Measurements from ENCODE around the gene HSPA1B. TPM values are rescaled to one million over a fixed set of nuclear protein-coding genes. Genes with fewer than 3 reads are reported as not detected.
"Not testable (repeated sequence)": the region's sequence is repeated elsewhere in the genome, so short reads cannot be mapped to it uniquely, and the experiment has no call there.

The HSPA1B gene
- polyA plus RNA-seq, 3 donors = 112 to 164 (median 134) TPM

DNA sequence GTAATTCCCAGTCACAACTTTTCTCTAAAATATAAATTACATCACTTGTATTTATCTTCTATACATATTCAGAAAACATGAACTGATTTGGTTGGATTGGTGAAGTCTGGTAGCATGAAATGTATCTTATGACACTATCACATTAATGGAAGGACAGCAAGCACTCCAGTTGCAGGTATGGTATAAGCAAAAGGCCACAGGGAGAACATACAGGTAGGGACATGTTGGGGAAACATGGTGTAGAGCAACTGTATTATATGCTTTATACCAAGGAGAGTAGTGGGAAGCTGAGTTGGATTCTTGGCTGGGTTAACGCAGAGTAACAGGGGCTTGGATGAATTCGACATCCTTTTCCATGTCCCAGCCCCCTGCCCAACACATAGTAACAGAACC is 30.5 kb upstream of the HSPA1B start:
- DNase-seq (ENCODE audit: low read depth in 3 of 3, low spot score in 2 of 3) = no peak

DNA sequence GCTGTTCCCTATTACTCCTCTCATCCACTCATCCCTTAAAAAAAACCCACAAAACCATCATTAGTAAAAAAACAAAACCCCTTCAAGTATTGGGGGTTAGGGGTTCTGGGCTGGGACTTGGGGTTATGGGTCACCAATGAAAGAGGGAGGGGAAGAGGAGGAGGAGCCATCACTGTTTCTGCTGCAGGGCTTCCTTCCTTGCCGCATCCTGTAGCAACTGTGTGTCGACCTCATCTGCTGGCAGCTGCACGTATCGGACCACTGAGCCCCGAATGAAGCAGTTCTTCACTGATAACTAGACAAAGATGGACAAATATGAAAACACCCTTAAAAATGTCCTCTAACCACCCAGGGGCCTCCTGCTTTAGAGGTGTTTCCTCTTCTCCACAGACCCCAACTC is 29.9 kb upstream of the HSPA1B start:
- DNase-seq (ENCODE audit: low read depth in 3 of 3, low spot score in 2 of 3) = no peak

DNA sequence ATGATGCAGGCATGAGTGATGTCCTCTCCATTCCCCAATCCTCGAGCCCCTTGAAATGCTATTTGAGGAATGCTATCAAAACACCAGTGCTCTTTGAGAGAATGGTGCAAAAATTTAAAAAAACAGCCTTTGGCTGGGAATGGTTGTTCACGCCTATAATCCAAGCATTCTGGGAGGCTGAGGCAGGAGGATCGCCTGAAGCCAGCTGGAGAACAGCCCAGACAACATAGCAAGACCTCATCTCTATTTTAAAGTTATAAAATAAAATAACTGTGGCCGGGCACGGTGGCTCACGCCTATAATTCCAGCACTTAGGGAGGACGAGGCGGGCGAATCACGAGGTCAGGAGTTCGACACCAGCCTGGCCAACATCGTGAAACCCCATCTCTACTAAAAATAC is 27.8 kb upstream of the HSPA1B start:
- no peak for DNase-seq (ENCODE audit: low read depth in 3 of 3, low spot score in 2 of 3)

DNA sequence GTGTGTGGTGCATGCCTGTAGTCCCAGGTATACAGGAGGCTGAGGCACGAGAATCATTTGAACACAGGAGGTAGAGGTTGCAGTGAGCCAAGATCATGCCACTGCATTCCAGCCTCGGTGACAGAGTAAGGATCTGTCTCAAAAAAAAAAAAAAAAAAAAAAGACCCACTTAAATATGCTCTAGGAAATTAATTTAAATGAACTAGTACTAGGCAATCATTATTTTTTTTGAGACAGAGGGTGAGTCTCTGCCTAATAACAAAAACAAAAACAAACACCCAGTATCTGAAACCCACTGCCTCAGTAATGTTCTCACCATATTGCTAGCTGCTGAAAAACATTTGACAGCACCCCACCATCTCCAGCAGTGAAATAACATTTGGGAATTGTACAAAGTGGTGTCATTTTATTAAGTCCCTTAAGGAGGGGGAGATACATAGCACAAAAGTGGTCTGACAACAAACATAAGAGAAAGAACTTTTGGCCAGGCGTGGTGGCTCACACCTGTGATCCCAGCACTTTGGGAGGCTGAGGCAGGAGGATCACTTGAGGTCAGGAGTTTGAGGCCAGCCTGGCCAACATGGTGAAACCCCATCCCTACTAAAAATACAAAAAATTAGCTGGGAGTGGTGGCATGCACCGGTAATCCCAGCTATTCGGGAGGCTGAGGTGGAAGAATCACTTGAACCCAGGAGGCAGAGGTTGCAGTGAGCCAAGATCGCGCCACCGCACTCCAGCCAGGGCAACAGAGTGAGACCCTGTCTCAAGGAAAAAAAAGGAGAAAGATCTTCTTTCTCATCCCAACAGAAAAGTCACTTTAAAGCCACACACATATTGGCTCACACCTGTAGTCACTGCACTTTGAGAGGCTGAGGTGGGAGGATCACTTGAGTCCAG is 26.3 kb upstream of the HSPA1B start:
- not testable (repeated sequence) for DNase-seq (ENCODE audit: low read depth in 3 of 3, low spot score in 2 of 3)

DNA sequence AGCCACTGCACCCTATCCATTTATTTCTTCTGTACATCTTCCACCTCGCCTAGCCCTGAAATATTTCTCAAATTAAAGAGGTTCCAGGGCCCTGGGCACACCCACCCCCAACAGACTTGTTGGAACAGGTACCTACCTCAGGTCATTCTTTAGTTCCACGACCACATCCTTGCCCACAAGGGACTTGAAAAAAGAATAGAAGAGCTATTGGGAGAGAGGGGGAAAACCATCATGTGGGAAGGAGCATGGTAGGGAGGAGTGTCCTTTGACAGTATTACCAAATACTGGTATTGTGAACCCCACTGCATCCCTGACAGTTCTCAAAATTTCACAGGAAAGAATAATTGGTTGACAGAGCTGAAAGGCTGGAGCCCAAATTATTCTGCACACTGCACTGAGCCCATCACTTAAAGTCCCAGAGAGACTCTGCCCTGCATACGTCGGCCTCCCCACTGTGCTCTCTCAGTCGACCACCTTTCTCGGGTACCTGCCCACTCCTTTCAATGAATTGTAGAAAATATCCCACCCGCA is 21.5 kb upstream of the HSPA1B start:
- no peak for DNase-seq (ENCODE audit: low read depth in 3 of 3, low spot score in 2 of 3)

DNA sequence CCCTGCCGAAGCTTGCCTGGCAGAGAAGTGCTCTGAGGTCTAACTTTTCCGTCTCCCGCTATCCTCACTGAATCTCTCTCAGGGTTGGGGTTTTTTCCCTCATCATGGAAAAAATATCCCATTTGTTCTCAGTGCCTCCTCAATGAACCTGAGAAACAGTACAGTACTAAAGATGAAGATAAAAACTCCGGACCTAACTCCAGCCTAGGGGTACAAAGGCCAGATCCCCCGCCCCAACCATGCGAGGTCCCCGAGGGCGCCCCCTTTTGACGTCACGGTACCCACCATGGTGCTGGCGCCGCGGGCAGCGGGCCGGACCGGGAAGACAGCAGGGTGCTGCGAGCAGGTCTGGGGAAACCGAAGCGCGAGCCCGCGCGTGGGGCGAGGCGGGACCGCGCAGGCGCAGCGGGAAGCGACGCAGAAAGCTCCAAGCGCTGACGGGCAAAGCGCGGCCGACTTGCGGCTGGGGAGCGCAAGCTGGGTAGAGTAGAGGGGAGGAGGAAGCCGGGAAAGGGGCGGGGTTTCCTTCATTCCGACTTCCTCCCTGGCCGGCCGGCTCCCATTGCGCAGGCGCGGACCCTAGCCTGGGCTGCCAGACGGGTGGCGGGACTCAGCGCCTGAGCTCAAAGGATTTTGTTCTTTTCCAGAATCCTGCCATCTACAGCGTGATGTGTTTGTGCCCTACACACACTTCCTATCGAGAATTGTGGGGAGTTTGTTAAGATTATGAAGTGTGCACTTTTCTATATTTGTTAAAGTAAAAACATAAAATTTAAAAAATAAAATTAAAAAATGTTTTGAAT is 20.9 kb upstream of the HSPA1B start, which contains the start of gene LSM2:
Gene LSM2 (minus strand): TSS at position 497 of the 803 bp plus-strand sequence. CDS start 209 bp downstream, at position 288.
- DNase-seq (ENCODE audit: low read depth in 3 of 3, low spot score in 2 of 3) = peak; percentile 91 to 96 (median 92)

DNA sequence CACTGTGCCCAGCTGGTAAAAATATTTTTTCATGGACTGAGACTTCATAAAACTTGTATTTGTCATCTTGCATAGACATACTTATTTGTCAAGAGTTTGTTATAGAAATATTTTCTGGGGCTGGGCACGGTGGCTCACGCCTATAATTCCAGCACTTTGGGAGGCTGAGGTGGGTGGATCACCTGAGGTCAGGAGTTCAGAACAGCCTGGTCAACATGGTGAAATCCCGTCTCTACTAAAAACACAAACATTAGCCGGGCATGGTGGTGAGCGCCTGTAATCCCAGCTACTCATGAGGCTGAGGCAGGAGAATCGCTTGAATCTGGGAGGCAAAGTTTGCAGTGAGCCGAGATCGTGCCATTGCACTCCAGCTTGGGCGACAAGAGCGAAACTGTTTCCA is 18.9 kb upstream of the HSPA1B start:
- not testable (repeated sequence) for DNase-seq (ENCODE audit: low read depth in 3 of 3, low spot score in 2 of 3)

DNA sequence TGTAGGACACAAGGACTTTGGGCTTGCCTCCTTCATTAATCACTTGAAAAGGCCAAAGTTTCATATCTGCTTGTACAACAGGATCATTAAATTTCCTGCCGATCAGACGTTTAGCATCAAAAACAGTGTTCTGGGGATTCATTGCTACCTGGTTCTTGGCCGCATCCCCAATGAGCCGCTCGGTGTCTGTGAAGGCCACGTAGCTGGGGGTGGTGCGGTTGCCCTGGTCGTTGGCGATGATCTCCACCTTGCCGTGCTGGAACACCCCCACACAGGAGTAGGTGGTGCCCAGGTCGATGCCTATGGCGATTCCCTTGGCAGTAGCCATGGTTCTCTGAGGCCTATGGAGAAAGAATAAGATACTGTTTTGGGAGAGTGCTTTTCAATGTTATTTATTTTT is 15.9 kb upstream of the HSPA1B start:
- no peak for DNase-seq (ENCODE audit: low read depth in 3 of 3, low spot score in 2 of 3)

DNA sequence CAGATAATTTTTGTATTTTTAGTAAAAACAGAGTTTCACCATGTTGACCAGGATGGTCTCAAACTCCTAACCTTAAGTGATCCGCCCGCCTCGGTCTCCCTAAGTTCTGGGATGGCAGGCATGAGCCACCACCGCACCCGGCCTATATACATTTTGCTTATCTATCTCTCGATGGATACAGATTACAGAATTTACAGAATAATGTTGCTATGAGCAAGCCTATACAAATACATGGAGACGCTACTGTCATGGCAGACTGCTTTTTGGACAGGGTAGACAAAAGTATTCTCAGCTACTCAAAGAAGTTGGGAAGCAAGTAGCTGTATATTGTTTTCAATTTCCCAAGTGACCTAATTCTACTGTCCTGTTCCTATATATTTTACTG is 14.1 kb upstream of the HSPA1B start:
- DNase-seq (ENCODE audit: low read depth in 3 of 3, low spot score in 2 of 3) = no peak

DNA sequence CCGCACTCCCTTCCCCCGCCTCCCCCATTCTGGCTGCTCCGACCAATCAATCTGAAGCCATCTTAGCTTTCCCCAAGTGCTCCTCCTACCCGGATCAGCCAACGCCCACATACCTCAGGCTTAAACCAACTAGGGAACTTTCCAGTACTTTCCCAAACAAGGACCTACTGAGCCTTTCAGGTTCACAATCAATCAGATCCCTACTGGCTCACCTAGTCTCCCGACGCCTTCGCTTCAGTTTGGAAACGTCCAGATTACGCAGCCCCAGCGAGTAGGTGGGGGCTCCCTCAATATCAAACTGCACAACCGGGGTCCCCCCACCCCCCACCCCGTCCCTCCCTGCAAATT is 12.9 kb upstream of the HSPA1B start:
- peak; percentile 87 to 95 (median 93) for DNase-seq (ENCODE audit: low read depth in 3 of 3, low spot score in 2 of 3)

DNA sequence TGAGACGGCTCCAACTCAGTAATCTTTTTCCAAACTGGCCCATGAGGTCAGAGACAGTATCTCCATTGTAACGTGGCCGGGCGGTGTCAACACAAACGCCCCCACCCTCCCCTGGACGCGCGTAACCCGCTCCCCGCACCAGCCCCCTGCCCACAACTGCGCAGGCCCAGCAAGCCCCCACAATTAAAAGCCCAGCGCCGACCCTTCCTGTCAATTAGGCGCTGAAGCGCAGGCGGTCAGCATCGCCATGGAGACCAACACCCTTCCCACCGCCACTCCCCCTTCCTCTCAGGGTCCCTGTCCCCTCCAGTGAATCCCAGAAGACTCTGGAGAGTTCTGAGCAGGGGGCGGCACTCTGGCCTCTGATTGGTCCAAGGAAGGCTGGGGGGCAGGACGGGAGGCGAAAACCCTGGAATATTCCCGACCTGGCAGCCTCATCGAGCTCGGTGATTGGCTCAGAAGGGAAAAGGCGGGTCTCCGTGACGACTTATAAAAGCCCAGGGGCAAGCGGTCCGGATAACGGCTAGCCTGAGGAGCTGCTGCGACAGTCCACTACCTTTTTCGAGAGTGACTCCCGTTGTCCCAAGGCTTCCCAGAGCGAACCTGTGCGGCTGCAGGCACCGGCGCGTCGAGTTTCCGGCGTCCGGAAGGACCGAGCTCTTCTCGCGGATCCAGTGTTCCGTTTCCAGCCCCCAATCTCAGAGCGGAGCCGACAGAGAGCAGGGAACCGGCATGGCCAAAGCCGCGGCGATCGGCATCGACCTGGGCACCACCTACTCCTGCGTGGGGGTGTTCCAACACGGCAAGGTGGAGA is 12.3 kb upstream of the HSPA1B start, which contains the start of the genes HSPA1A and HSPA1L:
Gene HSPA1A (plus strand): TSS at position 519 of the 814 bp plus-strand sequence. CDS start 214 bp downstream, at position 733.
Gene HSPA1L (minus strand): TSS at position 259 of the 814 bp plus-strand sequence. CDS start 3,311 bp downstream, outside the sequence.
- DNase-seq (ENCODE audit: low read depth in 3 of 3, low spot score in 2 of 3) = peak; percentile 92 to 96 (median 93)

DNA sequence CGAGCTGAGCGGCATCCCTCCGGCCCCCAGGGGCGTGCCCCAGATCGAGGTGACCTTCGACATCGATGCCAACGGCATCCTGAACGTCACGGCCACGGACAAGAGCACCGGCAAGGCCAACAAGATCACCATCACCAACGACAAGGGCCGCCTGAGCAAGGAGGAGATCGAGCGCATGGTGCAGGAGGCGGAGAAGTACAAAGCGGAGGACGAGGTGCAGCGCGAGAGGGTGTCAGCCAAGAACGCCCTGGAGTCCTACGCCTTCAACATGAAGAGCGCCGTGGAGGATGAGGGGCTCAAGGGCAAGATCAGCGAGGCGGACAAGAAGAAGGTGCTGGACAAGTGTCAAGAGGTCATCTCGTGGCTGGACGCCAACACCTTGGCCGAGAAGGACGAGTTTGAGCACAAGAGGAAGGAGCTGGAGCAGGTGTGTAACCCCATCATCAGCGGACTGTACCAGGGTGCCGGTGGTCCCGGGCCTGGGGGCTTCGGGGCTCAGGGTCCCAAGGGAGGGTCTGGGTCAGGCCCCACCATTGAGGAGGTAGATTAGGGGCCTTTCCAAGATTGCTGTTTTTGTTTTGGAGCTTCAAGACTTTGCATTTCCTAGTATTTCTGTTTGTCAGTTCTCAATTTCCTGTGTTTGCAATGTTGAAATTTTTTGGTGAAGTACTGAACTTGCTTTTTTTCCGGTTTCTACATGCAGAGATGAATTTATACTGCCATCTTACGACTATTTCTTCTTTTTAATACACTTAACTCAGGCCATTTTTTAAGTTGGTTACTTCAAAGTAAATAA is 10.2 kb upstream of the HSPA1B start:
- DNase-seq (ENCODE audit: low read depth in 3 of 3, low spot score in 2 of 3) = not testable (repeated sequence)

DNA sequence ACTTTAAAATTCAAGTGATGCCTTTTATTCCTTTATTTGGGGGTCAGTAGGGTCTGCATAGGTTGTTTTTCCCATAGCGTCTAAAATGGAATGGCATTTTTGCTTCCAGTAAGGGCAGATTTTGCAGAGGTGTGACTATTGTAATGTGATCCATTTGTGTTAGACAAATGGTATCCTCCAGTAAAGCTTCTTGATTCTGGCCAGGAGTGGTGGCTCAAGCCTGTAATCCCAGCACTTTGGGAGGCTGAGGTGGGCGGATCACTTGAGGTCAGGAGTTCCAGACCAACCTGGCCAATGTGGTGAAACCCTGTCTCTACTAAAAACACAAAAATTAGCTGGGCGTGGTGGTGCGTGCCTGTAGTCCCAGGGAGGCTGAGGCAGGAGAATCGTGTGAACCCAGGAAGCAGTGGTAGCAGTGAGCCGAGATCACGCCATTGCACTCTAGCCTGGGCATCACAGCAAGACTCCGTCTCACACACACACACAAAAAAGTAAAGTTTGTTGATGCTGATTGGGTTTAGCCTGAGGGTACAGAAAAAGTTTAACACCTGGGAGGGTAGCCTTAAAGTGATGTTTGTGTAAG is 9.5 kb upstream of the HSPA1B start:
- not testable (repeated sequence) for DNase-seq (ENCODE audit: low read depth in 3 of 3, low spot score in 2 of 3)

DNA sequence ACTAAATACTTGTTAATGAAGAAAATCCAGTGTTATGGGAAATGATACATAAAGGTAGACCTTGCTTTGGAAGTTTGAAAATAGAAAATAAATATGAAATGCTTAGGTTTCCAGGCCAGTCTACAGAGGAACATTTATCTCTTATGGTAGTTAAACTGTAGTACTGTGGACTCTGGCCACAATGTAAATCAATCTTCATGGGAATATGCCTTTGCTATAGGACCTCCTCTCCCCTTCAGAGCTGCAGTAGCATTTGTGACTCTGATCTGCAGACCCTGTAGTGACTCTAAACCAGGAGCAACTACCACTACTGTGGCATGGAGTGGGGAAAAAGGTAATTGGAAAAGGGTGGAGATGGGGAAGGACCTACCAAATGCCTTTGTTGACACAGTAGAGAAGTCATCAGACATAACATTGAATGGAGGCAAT is 7.7 kb upstream of the HSPA1B start:
- no peak for DNase-seq (ENCODE audit: low read depth in 3 of 3, low spot score in 2 of 3)

DNA sequence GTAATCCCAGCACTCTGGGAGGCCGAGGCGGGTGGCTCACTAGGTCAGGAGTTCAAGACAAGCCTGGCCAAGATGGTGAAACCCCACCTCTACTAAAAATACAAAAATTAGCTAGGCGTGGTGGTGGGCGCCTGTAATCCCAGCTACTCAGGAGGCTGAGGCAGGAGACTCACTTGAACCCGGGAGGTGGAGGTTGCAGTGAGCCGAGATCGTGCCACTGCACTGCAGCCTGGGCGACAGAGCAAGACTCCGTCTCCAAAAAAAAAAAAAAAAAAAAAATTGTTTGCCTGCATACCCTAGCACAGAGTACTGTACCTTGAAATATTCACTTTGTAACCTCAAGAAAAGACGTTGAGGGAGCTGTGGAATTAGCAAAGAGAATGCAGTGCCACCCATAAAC is 7.1 kb upstream of the HSPA1B start:
- DNase-seq (ENCODE audit: low read depth in 3 of 3, low spot score in 2 of 3) = not testable (repeated sequence)

DNA sequence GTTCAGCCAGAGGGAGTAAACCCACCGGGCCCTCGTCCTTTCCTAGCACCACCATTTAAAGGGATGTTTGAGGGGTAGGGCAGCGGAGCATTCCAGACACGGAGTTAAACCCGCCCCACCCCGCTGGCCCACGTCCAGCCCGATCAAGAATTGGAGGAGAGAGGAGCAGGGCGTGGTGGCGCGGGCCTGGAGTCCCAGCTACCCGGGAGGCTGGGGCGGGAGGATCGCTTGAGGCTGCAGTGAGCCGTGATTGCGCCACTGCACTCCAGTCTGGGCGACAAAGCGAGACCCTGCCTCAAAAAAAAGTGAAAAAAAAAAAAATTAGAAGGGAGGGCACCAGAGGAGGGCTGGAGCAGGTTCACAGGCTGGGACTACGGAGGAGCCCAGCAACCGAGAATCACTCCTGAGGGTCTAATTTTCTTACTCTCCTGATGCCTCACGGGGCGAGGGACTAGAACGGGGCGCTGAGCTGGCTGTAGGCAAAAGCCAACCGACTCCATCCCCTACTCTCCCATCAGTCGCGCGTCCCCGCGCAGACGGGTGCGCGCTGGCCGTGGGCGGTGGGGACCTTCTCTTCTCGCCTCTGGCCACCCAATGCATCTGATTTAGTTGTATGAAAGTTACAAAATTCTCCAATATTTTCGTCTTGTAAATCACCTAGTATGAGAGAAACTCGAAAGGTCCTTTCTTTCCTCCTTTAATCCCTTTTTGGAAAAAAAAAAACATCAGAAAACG is 6.1 kb upstream of the HSPA1B start:
- DNase-seq (ENCODE audit: low read depth in 3 of 3, low spot score in 2 of 3) = no peak

DNA sequence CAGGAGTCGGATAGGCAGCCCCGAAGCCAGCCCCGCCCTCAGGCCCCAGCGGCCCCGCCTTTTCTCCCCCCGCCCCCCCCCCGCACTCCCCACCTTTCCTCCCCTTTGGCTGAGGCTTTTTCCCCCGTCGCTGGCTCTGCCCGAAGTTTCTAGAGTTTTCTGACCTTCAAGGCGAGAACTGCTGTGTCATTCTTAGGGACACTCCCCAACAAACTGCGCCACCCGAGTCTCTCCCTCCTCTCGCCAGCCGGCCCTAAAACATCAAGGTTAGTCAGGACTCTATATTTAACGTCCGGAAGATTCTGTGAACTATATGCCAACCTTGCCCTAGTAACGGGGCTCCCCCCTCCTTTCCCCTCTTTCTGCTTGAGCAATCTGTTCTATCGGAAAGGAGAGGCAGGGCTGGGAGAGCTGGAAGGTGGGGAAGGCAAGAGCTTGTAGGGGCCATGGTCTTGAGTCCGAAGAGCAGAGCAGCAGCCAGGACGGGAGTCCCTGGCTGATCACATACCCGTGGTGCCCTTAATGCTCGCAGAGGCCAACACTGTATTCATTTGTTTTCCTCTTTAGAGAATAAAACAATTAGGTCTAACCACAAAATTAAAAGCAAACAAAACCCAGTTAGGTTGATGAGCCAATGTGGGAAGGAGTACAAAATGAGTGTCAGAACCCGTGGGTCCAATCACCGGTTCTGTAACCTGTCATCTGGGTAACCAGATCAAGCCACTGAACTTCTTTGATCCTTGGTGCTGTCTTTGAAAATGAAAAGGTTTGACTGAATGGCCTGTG is 5.3 kb upstream of the HSPA1B start:
- peak in 1 of 3 donors; percentile 65 for DNase-seq (ENCODE audit: low read depth in 3 of 3, low spot score in 2 of 3)

Measured in right renal cortex interstitium (tissue), 3 donors.